Measurements from ENCODE around the gene ATP8B3. TPM values are rescaled to one million over a fixed set of nuclear protein-coding genes. Genes with fewer than 3 reads are reported as not detected.

Gene ATP8B3
- total and polyA plus RNA-seq, 9 of the 15 experiments (the other 6 are each of a cell fraction or from before 2014, with no cell fraction given), result 1.2 to 12.3 (median 3.8) TPM

GRCh38 chr19:1837625-1838105, 25.6 kb upstream of the ATP8B3 start:
- no TSS peak for BruUV-seq (replicated peaks)
- Histone ChIP-seq H4K20me1 (replicated peaks; ENCODE audit: control insufficient read depth, insufficient read depth, low read length) (peaks cover 26% of the 10 kb centered on the region), H3K27me3 (ENCODE audit: control insufficient read depth in 2 of 2, insufficient read depth in 2 of 2, low read length in 2 of 2) (no peaks in the 10 kb centered on the region), H3K4me1 (replicated peaks in 1 of 2; ENCODE audit: control insufficient read depth in 2 of 2, insufficient read depth in 2 of 2, low read length in 2 of 2) (peaks cover 55 to 95% of the 10 kb centered on the region in 2 experiments), H3K4me3 (peak overlapping the region; percentile 27), H3K79me2 (ENCODE audit: control insufficient read depth, insufficient read depth, low read length) (peaks cover 97% of the 10 kb centered on the region), H3K9ac (ENCODE audit: insufficient read depth in 1 of 2, low read depth in 2 of 2, low read length in 2 of 2) (peak overlapping the region; percentile 63 to 89), H2AFZ (ENCODE audit: low read depth, low read length) (peak overlapping the region; percentile 64; the same call in 1 of the 2 replicates), H3K27ac (ENCODE audit: extremely low read depth, low read depth, low read length) (peak overlapping the region; percentile 72), H3K36me3 (ENCODE audit: control insufficient read depth, insufficient read depth, low read length) (peaks cover 46% of the 10 kb centered on the region; the same call in 1 of the 3 replicates), H3K9me3 (replicated peaks; ENCODE audit: control insufficient read depth, insufficient read depth, low read depth, low read length) (no peaks in the 10 kb centered on the region), H3K4me2 (ENCODE audit: insufficient read depth, low read length) (peak overlapping the region; percentile 84), H3K9me1 (ENCODE audit: control insufficient read depth, insufficient read depth, low read length) (peaks cover 3% of the 10 kb centered on the region)
- ATAC-seq (peak; percentile 71), FAIRE-seq (peak; percentile 72), DNase-seq (ENCODE audit: extremely low read depth in 1 of 4, low spot score in 3 of 4) (peak; percentile 68 to 83 (median 78))
- CTCF ChIA-PET (ENCODE audit: low intra/inter-chr PET ratio), result no interaction called here
- intact Hi-C loops (cut with micrococcal nuclease) (no loop called here), in situ Hi-C loops (cut with MboI) (no loop called here)
- POLR2A ChIA-PET, result interaction anchor here (0.5 to 6.6 kb wide), 10 partner anchors 9 to 1202 kb away, joined by 3 to 46 read pairs (median 4); no protein-coding TSS in a partner anchor
- 2% methylated on average over 20 of the region's 23 CpGs for whole genome bisulfite sequencing (ENCODE audit: insufficient coverage, low coverage, missing lambda C conversion rate)
- TF ChIP-seq ZKSCAN1 (IDR thresholded peaks at IDR 0.05; ENCODE audit: low read depth, low read length) (0 out of 2 replicates have a peak, but pooled peaks have one; percentile 22), ZNF785 (CRISPR knock-in tag; IDR thresholded peaks at IDR 0.05) (no peak), RBFOX2 (IDR thresholded peaks at IDR 0.05; ENCODE audit: low read depth, low read length) (peak; percentile 43; the same call in 1 of the 2 replicates), SMAD1 (IDR thresholded peaks at IDR 0.05; ENCODE audit: low read depth, low read length, partially characterized antibody) (no peak), CREM (IDR thresholded peaks at IDR 0.05; ENCODE audit: low read depth) (peak; percentile 62), KLF16 (IDR thresholded peaks at IDR 0.05) (peak; percentile 63; the same call in 1 of the 2 replicates), ZNF263 (CRISPR knock-in tag; IDR thresholded peaks at IDR 0.05; ENCODE audit: borderline replicate concordance) (peak; percentile 58; the same call in 1 of the 2 replicates), MITF (IDR thresholded peaks at IDR 0.05) (no peak), NFIC (IDR thresholded peaks at IDR 0.05) (no peak), MAZ (CRISPR knock-in tag; conservative IDR thresholded peaks at IDR 0.05 in 1 of 2, IDR thresholded peaks at IDR 0.05 in 1 of 2) (peak; percentile 71 to 90), TAF1 (IDR thresholded peaks at IDR 0.05; ENCODE audit: control insufficient read depth, extremely low read depth, insufficient read depth, low read length, severe bottlenecking) (no peak), POLR2G (IDR thresholded peaks at IDR 0.05; ENCODE audit: low read depth, low read length) (peak; percentile 65), ZNF384 (IDR thresholded peaks at IDR 0.05; ENCODE audit: low read depth, low read length) (0 out of 2 replicates have a peak, but pooled peaks have one; percentile 50), POU5F1 (IDR thresholded peaks at IDR 0.05; ENCODE audit: borderline replicate concordance, low read depth, low read length, partially characterized antibody) (no peak), L3MBTL2 (IDR thresholded peaks at IDR 0.05) (peak; percentile 30; the same call in 1 of the 2 replicates), HDAC2 (IDR thresholded peaks at IDR 0.05) (no peak), SNRNP70 (optimal IDR thresholded peaks at IDR 0.05; ENCODE audit: low read depth, low read length) (no peak), RAD21 (CRISPR knock-in tag; conservative IDR thresholded peaks at IDR 0.05 in 1 of 2, IDR thresholded peaks at IDR 0.05 in 1 of 2) (peak; percentile 62 to 74), ZNF707 (CRISPR knock-in tag; conservative IDR thresholded peaks at IDR 0.05) (no peak), TFAP4 (CRISPR knock-in tag; IDR thresholded peaks at IDR 0.05; ENCODE audit: borderline replicate concordance) (peak; percentile 55; the same call in 1 of the 2 replicates), PRMT5 (CRISPR knock-in tag; IDR thresholded peaks at IDR 0.05) (no peak), ZBED1 (IDR thresholded peaks at IDR 0.05) (no peak), TAF7 (tag; IDR thresholded peaks at IDR 0.05) (no peak)
